HL-60 (cell line): Measurements from ENCODE around the gene UHRF1.

Experiments used
- POLR2AphosphoS5 ChIP-seq: IDR thresholded peaks from 2 replicates; pipeline ENCODE4 v1.6.1; 2012; ENCODE audit warnings: low read depth
- REST ChIP-seq: IDR thresholded peaks from 2 replicates; pipeline ENCODE4 v1.6.1; 2012; ENCODE audit warnings: low read depth; ENCODE audit not compliant: insufficient replicate concordance
- TF ChIP-seq, protein P1 (sequence below): IDR thresholded peaks from one replicate; pipeline ENCODE4 v1.5.1; 2011; ENCODE audit warnings: low read length, control low read depth, inconsistent platforms; ENCODE audit not compliant: insufficient read depth

DNA sequence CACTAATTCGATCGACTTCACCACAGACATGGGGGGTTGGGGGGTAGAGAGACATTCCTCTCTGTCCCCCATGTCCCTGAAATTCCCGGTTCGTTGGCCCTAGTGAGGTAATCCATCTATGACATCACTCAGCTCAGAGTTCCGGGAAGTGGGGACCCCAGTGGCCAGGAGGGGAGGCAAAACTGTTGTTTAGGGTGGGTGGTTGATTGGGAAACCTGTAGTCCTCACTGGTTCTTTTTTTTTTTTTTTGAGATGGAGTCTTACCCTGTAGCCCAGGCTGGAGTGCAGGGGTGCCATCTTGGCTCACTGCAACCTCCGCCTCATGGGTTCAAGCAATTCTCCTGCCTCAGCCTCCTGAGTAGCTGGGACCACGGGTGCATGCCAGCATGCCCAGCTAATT, 6.5 kb upstream of the UHRF1 start, which contains the start of gene ARRDC5:
- TF ChIP-seq, protein P1, sequence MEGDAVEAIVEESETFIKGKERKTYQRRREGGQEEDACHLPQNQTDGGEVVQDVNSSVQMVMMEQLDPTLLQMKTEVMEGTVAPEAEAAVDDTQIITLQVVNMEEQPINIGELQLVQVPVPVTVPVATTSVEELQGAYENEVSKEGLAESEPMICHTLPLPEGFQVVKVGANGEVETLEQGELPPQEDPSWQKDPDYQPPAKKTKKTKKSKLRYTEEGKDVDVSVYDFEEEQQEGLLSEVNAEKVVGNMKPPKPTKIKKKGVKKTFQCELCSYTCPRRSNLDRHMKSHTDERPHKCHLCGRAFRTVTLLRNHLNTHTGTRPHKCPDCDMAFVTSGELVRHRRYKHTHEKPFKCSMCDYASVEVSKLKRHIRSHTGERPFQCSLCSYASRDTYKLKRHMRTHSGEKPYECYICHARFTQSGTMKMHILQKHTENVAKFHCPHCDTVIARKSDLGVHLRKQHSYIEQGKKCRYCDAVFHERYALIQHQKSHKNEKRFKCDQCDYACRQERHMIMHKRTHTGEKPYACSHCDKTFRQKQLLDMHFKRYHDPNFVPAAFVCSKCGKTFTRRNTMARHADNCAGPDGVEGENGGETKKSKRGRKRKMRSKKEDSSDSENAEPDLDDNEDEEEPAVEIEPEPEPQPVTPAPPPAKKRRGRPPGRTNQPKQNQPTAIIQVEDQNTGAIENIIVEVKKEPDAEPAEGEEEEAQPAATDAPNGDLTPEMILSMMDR = no peak
- TF ChIP-seq REST (no peak), POLR2AphosphoS5 (no peak)
